Gastroesophageal sphincter (tissue), 3 donors: ENCODE measurements around the gene CCKAR.

Source experiments
- CTCF ChIP-seq, 4 experiments: fragments of 200-600 bp in 2 of 4; fragments of 450-650 bp in 2 of 4; sonication (generic) in 1 of 4; IDR thresholded peaks; one replicate each; pipeline ENCODE4 v1.5.1; 2017 to 2019; ENCODE audit warnings: antibody characterized with exemption in 4 of 4, mild to moderate bottlenecking in 2 of 4, moderate library complexity in 2 of 4
- POLR2A ChIP-seq, 2 donors: fragments of 450-650 bp; IDR thresholded peaks; one replicate each; pipeline ENCODE4 v1.6.1; 2017; ENCODE audit warnings: antibody characterized with exemption in 2 of 2, mild to moderate bottlenecking in 2 of 2, moderate library complexity in 1 of 2

DNA sequence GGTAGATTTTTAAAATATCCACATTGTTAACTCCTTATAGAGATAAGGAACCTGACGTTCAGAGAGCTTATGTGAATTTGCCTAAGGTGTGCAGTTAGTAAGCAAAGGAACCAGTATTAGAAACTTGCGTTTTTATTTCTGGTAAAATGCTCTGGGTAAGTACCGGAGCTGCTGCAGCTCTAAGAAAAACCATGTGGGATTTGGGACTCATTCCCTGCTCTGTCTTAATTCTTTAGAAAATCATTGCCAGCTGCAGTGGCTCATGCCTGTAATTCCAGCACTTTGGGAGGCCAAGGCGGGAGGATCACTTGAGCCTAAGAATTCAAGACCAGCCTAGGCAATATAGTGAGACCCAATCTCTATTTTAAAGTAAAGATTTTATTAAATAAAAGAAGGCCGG, 5.8 kb downstream of the CCKAR start:
- TF ChIP-seq CTCF (IDR thresholded peaks at IDR 0.05), result no peak
- no peak for TF ChIP-seq POLR2A (IDR thresholded peaks at IDR 0.05)
